Stimulated activated CD4-positive, alpha-beta T cell treated with anti-CD3 and anti-CD28 coated beads, Interleukin-12 subunit alpha, Interleukin-12 subunit beta, amount 100 ng/mL, for 4 hours (primary cell): ENCODE measurements around the gene JAZF1.
"Not testable (repeated sequence)": the region's sequence is repeated elsewhere in the genome, so short reads cannot be mapped to it uniquely, and the experiment has no call there.

Source experiments
- DNase-seq: peaks from one replicate; pipeline ENCODE4 v3.0.0-alpha.2; 2020

The JAZF1 gene

GRCh38 chr7:27925573-27926201, 254.9 kb downstream of the JAZF1 start:
- no peak for DNase-seq

- DNase-seq: no peak
Measured at GRCh38 chr7:27923642-27923980, 257.0 kb downstream of the JAZF1 start.

- DNase-seq: no peak
Measured at GRCh38 chr7:27922907-27923641, 257.5 kb downstream of the JAZF1 start.

GRCh38 chr7:27922389-27922788, 258.2 kb downstream of the JAZF1 start:
- not testable (repeated sequence) for DNase-seq

GRCh38 chr7:27921081-27921836, 259.3 kb downstream of the JAZF1 start:
- DNase-seq: no peak

GRCh38 chr7:27920281-27920946, 260.2 kb downstream of the JAZF1 start:
- DNase-seq: no peak

- DNase-seq: no peak
Measured at GRCh38 chr7:27918503-27918902, 262.1 kb downstream of the JAZF1 start.

- DNase-seq: no peak
Measured at GRCh38 chr7:27917774-27918314, 262.8 kb downstream of the JAZF1 start.

GRCh38 chr7:27917119-27917518, 263.5 kb downstream of the JAZF1 start:
- DNase-seq: no peak

GRCh38 chr7:27916372-27916771, 264.2 kb downstream of the JAZF1 start:
- no peak for DNase-seq

- DNase-seq: no peak
Measured at GRCh38 chr7:27914409-27914808, 266.2 kb downstream of the JAZF1 start.

- no peak for DNase-seq
Measured at GRCh38 chr7:27912751-27913150, 267.8 kb downstream of the JAZF1 start.

- DNase-seq: no peak
Measured at GRCh38 chr7:27911920-27912319, 268.7 kb downstream of the JAZF1 start.

GRCh38 chr7:27910326-27910725, 270.3 kb downstream of the JAZF1 start:
- no peak for DNase-seq

- DNase-seq: no peak
Measured at GRCh38 chr7:27908534-27909165, 271.9 kb downstream of the JAZF1 start.

- DNase-seq: no peak
Measured at GRCh38 chr7:27906385-27907091, 274.1 kb downstream of the JAZF1 start.

- DNase-seq: no peak
Measured at GRCh38 chr7:27905951-27906350, 274.6 kb downstream of the JAZF1 start.

- no peak for DNase-seq
Measured at GRCh38 chr7:27901028-27901760, 279.4 kb downstream of the JAZF1 start.

- no peak for DNase-seq
Measured at GRCh38 chr7:27900006-27900405, 280.6 kb downstream of the JAZF1 start.

- no peak for DNase-seq
Measured at GRCh38 chr7:27899601-27900000, 281.0 kb downstream of the JAZF1 start.

GRCh38 chr7:27897441-27897847, 283.2 kb downstream of the JAZF1 start:
- DNase-seq: no peak
